Stimulated activated CD8-positive, alpha-beta memory T cell treated with anti-CD3 and anti-CD28 coated beads, Interleukin-7, amount 100 ng/mL, for 4 hours (primary cell): ENCODE measurements around the gene RAD54L.
"Not testable (repeated sequence)": the region's sequence is repeated elsewhere in the genome, so short reads cannot be mapped to it uniquely, and the experiment has no call there.

Source experiments
- DNase-seq, 2 donors: peaks; one replicate each; pipeline ENCODE4 v3.0.0-alpha.2; 2020; ENCODE audit warnings: low read depth in 2 of 2

Gene RAD54L

DNA sequence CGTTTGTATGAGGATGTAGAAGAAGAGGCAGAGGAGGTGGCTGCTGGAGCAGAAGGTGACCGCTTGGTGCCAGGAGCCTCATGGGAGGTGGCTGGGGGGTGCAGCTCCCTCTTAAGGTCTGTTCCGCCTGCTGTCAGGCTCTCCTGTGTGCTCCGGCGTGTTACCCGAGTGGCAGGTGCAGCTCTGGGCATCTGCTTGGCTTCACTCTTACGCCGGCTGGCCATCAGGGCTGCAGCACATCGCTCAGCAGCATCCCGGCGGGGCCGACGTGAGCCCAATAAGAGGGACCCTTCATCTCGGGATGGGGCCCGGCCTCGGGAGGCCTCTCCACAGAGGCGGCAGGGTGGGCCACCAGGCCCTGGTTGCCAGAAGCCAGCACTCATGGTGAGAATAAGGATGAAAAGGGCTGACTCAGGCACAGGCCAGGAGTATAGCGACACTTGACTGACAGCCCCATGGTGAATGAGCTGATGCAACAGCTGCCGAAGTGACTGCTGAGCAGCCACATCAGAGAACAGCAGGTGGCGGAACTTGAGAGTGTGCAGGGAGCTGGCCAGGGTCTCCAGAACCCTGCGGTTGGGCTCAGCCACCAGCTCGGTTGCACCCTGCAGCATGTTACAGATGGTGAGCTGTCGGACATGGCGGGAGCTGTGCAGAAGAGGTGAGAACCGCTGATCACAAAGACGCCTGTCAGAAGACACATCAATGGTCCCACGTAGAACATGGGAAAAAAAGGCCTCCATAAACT is 38.3 kb downstream of the RAD54L start:
- peak in 1 of 2 donors; percentile 17 for DNase-seq

DNA sequence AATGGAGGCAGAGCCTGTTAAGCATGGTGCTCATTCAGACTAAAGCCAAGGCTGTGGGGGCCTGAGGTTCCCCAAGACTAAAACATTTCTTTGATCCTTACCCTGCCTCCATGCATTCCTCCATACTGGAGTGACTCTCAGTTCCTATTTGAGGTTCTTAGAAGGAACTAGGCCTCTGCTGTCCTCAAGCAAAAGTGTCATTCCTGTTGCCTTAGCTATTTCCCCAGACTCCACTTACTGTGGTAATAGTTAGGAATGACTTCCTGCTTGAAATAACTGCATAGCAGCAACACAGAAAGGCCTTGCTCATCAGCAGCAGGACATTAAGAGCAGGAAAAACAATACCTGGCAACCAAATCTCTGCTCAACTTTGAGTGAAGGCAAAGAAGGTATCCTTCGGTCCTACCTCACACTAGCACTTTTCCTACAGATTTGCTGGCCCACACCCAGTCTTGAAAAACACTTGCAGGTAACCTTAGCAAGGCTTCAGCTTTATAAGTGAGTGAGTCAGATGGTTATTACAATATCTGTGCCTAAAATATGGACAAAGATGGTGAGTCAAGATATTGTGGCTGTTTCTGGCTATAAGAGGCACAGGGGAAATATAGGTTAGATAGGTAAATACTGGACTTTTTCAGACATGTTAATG is 41.0 kb downstream of the RAD54L start:
- no peak for DNase-seq

DNA sequence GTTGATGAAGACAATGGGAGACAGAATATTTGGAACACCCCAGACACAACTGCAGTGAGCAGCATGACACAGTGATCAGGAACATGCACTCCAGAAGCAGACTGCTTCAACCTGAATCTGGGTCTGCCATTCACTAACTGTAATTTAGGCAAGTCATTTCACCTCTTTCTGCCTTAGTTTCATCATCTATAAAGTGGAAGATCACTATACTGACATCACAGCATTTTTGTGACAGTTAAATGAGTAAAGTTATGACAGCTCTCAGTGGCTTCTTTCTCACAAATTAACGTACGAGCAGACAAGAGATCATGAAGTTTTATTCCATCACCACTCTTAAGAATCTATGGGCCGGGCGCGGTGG is 41.6 kb downstream of the RAD54L start:
- DNase-seq, result no peak

DNA sequence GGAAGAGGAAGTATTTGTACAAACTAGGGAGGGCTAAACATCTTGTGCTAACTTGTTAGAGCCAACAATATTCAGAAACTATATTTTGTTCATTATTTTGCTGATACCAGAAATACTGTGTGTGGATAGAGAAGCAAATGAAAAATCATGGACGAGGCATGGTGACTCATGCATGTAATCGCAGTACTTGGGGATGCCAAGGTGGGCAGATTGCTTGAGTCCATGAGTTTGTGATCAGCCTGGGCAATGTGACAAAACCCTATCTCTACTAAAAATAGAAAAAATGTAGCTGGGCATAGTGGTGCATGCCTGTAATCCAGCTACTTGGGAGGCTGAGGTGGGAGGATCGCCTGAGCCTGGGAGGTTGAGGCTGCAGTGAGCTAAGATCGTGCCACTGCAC is 42.4 kb downstream of the RAD54L start:
- DNase-seq, result no peak

DNA sequence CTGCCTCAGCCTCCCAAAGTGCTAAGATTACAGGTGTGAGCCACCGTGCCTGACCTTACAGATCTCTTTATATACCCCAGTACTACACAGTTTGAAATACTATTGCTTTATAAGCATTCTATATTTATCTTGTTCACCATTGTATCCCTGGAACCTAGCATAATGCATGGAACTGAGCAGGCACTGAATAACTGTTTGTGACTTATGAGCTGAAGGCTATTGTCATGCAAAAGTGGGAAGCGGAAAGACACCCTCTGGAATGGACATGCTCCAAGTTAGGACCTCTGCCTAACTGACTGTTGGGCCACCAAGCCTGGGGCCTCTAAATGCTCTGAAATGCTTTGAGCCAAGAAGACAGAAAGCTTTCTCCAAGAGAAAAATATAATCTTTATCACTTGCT is 47.7 kb downstream of the RAD54L start:
- DNase-seq, result no peak

DNA sequence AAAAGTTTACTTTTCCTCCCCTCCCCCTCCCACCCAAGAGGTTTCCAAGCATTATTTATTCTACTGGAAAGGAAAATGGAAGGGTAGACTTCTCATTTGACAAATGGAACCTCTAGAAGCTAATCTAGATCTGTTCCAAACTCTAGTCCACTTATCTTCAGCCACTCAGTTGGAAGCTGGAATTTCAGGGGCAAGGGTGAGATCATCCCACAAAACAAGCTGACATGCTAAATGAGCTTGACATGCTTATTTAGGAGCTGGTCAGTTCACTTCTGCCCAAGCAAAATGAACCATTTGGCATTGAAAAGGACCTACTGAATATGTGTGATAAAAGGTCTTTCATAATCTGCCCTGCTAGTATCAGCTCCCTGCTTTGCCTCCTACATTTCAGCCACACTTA is 50.8 kb downstream of the RAD54L start:
- no peak for DNase-seq

DNA sequence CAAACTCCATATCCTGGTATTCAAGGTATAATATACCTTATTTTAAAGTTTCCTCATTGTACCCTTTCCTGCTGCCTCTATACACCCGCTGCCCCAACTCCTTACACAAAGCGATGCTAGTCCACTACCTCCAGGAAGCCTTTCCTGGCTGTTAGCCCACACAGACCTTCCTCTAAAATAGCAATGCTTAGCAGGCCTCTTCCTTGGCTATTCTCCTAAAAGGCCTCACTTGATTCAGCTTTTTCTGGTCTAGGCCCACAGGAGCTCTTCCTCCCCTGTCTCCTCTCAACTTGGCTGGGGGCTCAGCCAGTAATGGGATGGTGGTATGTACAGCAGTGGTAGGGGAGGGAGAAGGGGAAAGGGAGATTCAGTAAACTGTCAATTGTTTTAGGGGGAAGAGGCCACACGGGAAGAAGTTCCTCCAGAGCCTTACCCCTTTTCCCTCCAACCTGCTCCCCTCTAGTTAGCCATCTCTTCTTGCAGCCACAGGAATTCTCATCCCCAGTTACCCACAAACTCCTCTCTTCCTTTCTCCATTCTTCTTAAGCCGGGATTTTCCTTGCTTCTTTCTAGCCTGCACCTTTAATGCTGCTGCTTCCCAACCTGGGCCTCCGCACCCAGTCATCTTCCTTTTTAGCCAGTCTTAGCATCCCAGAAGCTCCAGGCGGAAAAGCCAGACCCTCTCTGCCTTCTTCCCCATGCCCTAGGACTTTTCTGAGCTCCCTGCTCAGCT is 53.3 kb downstream of the RAD54L start:
- DNase-seq, result no peak

DNA sequence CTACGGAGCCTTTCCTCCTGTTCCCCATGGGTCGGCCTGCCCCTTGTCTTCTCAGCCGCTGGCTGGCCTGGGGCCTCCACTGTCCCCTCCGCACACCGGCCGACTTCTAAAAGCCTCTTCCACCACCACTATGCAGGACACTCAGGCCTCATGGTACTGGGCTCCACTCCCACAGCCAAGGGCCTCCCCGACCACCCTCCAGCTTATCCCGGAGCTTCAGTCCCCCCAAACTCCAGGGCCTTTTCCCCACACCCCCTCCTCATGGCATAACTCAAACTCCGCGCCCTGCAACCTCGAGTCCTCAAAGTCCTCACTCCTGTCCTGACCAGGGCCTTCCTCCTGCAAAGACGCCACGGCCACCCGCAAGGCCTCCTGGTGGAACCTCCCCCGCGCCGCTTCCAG is 53.8 kb downstream of the RAD54L start:
- no peak for DNase-seq

DNA sequence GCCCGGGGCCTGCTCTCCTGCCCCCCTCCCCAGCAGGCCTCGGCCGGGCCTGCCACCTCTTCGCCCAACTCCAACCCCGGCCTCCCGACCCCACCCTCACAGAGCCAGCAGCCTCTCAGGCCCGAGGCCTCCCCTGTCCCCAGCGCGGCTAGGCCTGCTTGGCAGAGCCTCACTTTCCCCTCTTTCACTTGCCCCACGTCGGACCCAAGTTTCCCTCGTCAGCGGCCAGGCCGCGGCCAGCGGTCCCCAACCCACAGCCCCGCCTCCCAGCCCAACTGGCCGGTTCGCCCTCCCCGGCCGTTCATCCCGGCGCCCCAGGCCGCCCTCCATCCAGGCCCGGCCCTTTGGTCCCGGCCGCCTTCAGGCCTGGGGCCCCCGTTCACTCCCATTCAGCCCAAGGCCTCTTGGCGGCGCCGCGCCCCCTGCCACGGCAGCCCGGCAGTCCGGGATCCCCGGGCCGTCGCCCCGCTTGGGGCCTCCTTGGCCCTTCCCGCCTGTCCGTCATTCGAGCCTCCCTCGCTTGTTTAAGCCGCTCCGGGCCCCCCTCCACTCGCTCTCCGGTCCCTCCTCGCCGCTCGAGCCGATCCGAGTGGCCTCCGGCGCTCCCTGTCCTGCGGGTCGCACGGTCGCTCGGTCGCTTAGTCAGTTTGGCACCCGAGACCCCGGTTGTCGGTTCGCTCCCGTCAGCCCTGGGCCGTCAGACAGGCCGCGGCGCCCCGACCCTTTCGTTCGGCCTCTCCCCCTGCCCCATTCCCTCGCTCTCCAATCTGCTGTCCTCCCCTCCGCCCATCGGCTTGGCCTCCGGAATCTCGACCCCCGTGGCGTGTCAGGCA is 54.5 kb downstream of the RAD54L start:
- DNase-seq, result peak; percentile 5 to 41

DNA sequence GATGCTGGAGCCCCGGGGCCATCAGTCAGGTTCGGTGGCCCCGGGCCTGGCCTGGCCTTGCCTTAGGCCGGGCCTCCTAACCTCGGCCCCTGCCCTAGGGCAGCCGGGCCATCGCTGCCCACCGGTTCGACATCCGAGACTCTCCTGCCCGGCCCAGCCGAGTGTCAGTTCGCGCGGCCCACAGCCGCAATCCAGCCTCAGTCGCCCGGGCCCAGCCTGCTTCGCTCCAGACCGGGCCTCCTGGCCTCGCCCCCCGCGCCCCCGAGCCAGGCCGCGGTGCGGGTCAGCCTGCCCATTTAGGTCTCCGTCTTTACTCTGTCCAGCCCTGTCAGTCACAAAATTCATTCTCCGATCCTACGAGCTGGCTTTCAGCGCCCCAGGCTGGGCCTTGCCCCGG is 55.1 kb downstream of the RAD54L start:
- DNase-seq, result peak in 1 of 2 donors; percentile 28

DNA sequence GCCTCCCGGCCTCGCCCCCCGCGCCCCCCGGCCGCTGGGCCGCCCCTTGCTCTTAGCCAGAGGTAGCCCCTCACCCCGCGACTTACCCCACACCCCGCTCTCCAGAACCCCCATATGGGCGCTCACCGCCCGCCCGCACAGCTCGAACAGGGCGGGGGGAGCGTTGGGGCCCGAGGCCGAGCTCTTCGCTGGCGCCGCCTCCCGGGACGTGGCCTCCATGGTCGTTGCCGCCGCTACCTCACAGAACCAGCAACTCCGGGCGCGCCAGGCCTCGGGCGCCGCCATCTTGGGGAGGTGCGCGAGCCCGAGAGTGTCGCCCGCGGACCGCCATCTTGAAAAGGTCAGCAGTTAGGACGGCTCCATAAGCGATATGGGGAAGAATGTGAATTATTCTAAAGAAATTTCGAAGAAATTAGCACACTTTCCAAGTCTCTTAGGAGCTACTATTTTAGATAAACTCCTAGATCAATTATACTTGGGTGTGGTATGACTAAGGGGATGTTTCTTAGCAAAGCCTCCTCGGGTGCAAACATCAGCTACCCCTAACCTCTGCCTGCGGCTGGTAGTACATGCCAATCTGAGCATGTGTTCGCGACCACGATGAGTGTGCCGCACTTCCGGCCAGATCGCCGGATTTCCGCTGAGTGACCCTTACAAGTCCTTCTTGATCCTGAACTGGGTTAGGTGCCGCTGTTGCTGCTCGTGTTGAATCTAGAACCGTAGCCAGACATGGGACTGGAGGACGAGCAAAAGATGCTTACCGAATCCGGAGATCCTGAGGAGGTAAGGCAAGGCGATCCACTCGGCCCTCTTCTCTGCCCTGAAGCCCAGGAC is 55.7 kb downstream of the RAD54L start, which contains the start of the genes LRRC41 and UQCRH:
TSS of gene LRRC41 (minus strand) at position 579 of the 834 bp plus-strand sequence. CDS start at position 285, 294 bp downstream.
TSS of gene UQCRH (plus strand) at position 661 of the 834 bp plus-strand sequence. CDS start at position 730, 69 bp downstream.
- DNase-seq, result peak; percentile 85 to 90

DNA sequence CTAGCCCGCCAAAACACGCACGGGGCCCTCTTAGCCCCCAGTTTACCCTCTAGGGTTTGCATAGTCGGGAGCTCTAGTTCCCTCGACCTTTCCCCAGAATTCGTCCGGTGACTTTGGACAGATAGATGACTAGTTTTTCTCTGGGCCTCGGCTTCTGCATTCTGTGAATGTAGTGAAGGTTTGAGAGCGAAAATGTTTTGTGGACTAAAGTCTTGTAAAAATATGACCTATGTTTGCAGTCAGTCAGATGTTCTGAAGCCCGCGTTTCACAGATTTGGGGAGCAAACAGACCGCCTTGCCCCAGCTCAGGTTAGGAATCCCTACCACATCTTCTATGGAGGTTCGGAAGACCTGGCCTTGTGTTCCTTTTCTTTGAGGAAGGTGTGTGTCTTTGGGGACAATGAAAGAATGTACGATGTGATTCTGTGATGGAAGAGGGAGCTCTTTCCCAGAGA is 56.3 kb downstream of the RAD54L start:
- no peak for DNase-seq

DNA sequence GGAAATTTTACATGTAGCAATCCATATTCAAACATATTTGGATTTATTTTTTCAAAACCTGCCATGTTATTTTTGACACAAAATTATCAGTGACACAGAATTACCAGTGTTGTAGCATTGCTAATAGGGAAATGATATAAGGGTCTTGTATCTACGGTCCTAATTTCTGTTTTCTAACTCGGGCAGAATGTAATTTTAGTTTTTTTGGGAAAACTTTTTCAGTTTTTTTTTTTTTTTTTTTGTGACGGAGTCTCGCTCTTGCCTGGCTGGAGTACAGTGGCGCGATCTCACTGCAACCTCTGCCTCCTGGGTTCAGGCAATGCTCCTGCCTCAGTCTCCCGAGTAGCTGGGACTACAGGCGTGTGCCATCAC is 58.6 kb downstream of the RAD54L start:
- DNase-seq, result no peak

DNA sequence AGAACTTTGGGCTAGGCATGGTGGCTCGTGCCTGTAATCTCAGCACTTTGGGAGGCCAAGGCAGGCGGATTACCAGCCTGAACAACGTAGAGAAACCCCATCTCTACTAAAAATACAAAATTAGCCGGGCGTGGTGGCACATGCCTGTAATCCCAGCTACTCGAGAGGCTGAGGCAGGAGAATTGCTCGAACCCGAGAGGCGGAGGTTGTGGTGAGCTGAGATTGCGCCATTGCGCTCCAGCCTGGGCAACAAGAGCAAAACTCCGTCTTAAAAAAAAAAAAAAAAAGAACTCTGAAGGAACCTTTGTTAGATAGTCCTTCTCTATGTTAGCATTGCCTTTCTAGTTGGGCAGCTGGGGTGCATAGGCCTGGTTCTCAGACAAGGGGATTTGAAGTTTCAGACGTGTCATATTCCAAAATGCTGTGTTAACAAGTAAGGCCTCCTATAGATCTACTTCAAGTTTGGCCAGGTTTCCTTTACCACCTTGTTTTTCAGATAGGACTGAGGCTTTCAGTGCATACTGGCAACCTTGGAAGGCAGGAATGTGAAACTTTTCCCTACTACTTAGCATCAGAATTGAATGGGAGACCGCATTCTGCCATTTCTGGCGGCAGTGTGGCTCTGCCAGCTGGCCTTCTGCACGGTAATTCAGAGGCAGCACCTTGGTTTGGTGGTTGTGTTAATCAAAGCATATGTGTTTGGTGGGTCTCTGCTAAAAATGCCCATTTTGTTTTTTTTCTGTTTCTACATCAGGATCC is 62.0 kb downstream of the RAD54L start:
- no peak for DNase-seq

DNA sequence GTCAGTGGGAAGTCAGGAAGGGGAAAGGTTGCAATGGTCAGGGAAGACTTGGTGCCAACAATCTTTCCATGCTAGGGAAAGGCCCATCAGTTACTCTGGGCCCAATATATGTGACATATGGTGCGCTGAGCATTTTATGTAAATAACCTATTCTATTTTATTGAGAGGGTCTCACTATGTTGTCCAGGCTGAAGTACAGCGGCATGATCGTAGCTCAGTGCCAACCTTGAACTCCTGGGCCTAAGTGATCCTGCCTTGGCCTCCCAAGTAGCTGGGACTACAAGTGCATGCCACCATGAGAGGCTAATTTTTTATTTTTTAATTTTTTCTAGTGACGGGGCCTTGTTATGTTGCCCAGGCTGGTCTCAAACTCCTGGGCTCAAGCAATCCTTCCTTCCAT is 62.8 kb downstream of the RAD54L start:
- no peak for DNase-seq

DNA sequence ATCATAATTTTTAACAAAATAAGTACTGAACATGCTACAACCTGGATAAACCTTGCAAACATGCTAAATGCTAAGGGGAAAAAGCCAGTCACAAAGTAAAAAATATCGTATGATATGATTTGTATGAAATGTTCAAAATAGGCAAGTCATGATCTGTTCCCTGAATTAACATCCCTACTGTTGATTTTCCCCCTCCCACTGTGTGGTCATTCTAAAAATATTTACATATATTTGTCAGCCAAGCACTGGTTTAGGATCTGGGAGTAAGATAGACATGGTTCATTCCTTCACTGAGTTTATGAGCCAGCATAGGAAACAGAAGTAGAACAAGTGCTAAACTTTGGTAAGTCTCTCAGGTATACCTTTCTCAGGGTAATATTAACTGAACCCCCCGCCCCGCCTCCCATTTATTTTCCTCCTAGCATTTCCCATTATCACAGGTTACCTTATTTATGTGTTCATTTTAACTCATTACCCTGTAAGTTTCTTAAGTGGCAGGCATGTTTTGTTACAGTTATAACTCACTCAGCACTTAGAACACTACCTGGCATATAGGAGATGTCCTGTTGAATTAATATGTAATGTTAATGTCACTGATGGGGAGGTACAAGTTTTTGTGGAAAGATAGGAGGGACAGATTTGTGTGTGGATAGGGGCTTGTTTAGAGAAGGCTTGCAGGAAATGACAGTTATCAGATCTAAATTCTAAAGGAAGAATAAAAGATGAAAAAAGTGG is 68.3 kb downstream of the RAD54L start:
- DNase-seq, result no peak

DNA sequence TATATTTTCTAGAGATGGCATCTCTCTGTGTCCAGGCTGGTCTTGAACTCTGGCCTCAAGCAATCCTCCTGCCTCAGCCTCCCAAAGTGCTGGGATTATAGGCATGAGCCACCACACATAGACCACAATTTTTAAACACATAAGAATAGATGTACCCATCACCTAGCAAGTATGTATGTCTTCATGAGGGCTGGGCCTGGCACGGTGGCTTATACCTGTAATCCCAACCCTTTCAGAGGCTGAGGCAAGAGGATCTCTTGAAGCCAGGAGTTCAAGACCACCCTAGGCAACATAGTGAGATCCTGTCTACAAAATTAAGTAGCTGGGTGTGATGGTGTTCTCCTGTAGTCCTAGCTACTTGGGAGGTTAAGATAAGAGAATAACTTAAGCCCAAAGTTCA is 69.8 kb downstream of the RAD54L start:
- DNase-seq, result no peak

DNA sequence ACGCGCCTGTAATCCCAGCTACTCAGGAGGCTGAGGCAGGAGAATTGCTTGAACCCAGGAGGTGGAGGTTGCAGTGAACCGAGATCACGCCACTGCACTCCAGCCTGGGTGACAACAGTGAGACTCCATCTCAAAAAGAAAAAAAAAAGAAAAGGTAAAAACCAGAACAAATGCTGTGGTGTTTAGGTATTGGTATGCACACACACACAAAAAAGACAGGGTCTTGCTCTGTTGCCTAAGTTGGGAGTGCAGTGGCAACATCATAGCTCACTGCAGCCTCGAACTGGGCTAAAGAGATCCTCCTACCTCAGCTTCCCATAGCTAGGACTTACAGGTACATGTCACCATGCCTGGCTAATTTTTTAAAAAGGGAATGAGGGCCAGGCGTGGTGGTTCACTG is 71.7 kb downstream of the RAD54L start:
- DNase-seq, result not testable (repeated sequence)
